Smooth muscle cell (in vitro differentiated cells): ENCODE measurements around the gene CTBP2. TPM values are rescaled to one million over a fixed set of nuclear protein-coding genes. Genes with fewer than 3 reads are reported as not detected.

Experiments
- DNase-seq: peaks from one replicate; lab custom pipeline; 2025; ENCODE audit not compliant: unreplicated experiment; lab: John Stamatoyannopoulos, UW
- H2AFZ ChIP-seq: fragments of 200-600 bp; sonication (generic); 2 replicates; pipeline ENCODE4 v1.6.0; 2016; ENCODE audit warnings: antibody characterized with exemption, low read depth, mild to moderate bottlenecking
- H3F3A ChIP-seq: fragments of 200-600 bp; sonication (generic); 2 replicates; pipeline ENCODE4 v1.6.0; 2017; ENCODE audit warnings: antibody characterized with exemption, low read depth
- H3K27ac ChIP-seq: fragments of 200-600 bp; sonication (generic); 2 replicates; pipeline ENCODE4 v1.5.1; 2016; ENCODE audit warnings: low read depth, mild to moderate bottlenecking
- H3K27me3 ChIP-seq: fragments of 200-600 bp; sonication (generic); 2 replicates; pipeline ENCODE4 v1.6.1; 2016; ENCODE audit warnings: low read depth, mild to moderate bottlenecking
- H3K36me3 ChIP-seq: fragments of 200-600 bp; sonication (generic); 2 replicates; pipeline ENCODE4 v1.5.1; 2016; ENCODE audit warnings: low read depth
- H3K4me1 ChIP-seq: fragments of 200-600 bp; sonication (generic); 2 replicates; pipeline ENCODE4 v1.5.1; 2016; ENCODE audit warnings: low read depth
- H3K4me2 ChIP-seq: fragments of 200-600 bp; sonication (generic); 2 replicates; pipeline ENCODE4 v1.6.0; 2016; ENCODE audit warnings: mild to moderate bottlenecking
- H3K4me3 ChIP-seq: fragments of 200-600 bp; sonication (generic); 2 replicates; pipeline ENCODE4 v1.5.1; 2016; ENCODE audit warnings: mild to moderate bottlenecking
- H3K79me2 ChIP-seq: fragments of 200-600 bp; sonication (generic); 2 replicates; pipeline ENCODE4 v1.6.0; 2016; ENCODE audit warnings: low read depth, mild to moderate bottlenecking
- H3K9ac ChIP-seq: fragments of 200-600 bp; sonication (generic); 2 replicates; pipeline ENCODE4 v1.6.0; 2016; ENCODE audit warnings: low read depth
- H3K9me3 ChIP-seq: fragments of 200-600 bp; sonication (generic); replicated peaks from 2 replicates; pipeline ENCODE4 v1.5.1; 2016; ENCODE audit warnings: low read depth
- H4K20me1 ChIP-seq: fragments of 200-600 bp; sonication (generic); 2 replicates; pipeline ENCODE4 v1.6.0; 2016; ENCODE audit warnings: low read depth
- WGBS: methylation state at CpG from one replicate; pipeline ENCODE4 v1.1.7; 2016; ENCODE audit warnings: low lambda C conversion rate; 5-methylcytosine and 5-hydroxymethylcytosine counted together
- polyA plus RNA-seq: library from polyadenylated mRNA; unstranded; fragments of >200 nt; fragmentation: Nextera tagmentation; extraction: Ambion mirVana; gene quantifications from 2 replicates; pipeline ENCODE4 v1.2.1, GENCODE V29; 2016
- total RNA-seq: library from RNA; depleted of rRNA; stranded (reverse); fragments of >200 nt; gene quantifications from 2 replicates; pipeline ENCODE4 v1.2.3, GENCODE V29; 2014
- TF ChIP-seq, protein P1 (sequence below): fragments of 200-600 bp; sonication (generic); IDR thresholded peaks from 2 replicates; pipeline ENCODE4 v1.5.1; 2017; ENCODE audit warnings: borderline replicate concordance, mild to moderate bottlenecking, antibody characterized with exemption; ENCODE audit not compliant: insufficient read depth, poor library complexity, severe bottlenecking

The CTBP2 gene
- total and polyA plus RNA-seq, 2 experiments from 2014 or later = 49.9 to 69.5 TPM

DNA sequence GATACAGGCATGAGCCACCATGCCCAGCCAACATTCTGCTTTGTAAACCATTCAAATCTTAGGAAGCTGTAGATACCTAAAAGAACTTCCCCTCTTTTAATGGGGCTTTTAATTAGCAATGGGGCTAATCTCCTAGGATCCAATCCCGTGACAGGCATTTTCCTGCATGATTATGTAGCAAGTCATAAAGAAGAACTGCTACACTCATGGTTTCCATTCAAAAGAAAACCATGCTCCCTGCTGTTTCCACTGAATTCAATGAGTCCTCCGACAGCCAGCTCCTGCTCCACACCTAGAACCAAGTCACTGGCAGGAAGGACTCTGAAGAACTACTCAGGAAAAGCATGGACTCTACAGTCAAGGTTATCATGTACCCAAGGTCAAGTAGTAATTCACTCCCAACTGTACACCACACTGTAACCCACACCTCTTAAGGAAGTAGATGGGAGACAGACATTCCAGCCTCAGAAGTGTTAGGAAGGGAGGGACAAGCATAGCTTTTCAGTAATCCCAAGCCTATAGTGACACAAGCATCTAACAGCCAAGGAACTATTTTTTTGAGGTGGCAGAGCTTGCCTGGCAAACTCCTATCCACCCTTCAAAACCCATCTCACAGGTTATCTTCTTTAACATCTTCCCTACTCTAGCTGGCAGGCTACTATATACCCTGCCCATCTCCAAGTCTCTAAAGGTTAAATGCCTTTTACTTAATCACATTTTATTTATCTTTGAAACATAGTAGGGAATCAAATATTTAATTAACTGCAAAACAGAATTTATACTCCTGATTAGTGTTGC is 47.5 kb downstream of the CTBP2 start:
- H3K79me2 ChIP-seq = peaks cover 100% of the 10 kb centered on the region
- no peak overlapping the region for H3K4me2 ChIP-seq

DNA sequence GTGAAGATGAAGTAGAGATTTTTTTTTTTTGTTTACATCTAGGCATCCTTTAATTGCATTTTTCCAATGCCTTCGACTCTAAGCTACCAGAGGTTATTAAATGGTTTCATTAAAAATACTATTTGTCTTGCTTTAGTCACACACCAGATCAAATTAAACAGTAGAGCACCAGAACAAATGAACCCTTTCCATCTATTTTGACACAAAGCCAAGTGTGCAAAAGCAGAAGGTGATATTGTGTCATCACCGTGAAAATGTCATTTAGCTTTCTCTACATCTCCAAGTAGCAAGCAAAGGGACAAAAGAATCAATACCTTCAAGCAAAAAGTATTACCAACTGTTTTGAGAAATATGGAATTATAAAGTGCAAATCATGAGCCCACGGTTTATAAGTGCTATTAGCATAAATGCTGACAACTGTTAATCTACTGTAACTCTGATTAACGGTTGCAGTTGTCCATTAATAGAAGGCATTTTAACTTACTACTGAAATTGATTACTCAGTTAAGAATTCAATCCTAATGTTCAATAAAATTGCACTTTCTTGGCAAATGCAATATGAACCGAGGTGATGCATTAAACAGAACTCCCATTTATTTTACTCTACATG is 49.1 kb downstream of the CTBP2 start:
- Histone ChIP-seq H3K36me3 (peaks cover 10% of the 10 kb centered on the region), H3K4me1 (no peaks in the 10 kb centered on the region), H4K20me1 (peaks cover 95% of the 10 kb centered on the region), H3F3A (no peaks in the 10 kb centered on the region), H2AFZ (no peak overlapping the region), H3K4me2 (no peak overlapping the region), H3K27me3 (no peaks in the 10 kb centered on the region), H3K9ac (no peak overlapping the region), H3K27ac (no peak overlapping the region), H3K79me2 (peaks cover 100% of the 10 kb centered on the region), H3K9me3 (no peaks in the 10 kb centered on the region), H3K4me3 (no peak overlapping the region)
- TF ChIP-seq, protein P1, sequence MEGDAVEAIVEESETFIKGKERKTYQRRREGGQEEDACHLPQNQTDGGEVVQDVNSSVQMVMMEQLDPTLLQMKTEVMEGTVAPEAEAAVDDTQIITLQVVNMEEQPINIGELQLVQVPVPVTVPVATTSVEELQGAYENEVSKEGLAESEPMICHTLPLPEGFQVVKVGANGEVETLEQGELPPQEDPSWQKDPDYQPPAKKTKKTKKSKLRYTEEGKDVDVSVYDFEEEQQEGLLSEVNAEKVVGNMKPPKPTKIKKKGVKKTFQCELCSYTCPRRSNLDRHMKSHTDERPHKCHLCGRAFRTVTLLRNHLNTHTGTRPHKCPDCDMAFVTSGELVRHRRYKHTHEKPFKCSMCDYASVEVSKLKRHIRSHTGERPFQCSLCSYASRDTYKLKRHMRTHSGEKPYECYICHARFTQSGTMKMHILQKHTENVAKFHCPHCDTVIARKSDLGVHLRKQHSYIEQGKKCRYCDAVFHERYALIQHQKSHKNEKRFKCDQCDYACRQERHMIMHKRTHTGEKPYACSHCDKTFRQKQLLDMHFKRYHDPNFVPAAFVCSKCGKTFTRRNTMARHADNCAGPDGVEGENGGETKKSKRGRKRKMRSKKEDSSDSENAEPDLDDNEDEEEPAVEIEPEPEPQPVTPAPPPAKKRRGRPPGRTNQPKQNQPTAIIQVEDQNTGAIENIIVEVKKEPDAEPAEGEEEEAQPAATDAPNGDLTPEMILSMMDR = no peak
- 95% methylated on average over 5 of the region's 5 CpGs for WGBS
- DNase-seq = no peak

More for the DNA sequence above, 47.5 kb downstream of the CTBP2 start:
- Histone ChIP-seq H3K36me3 (peaks cover 5% of the 10 kb centered on the region), H3K27ac (peak overlapping the region; percentile 17), H3K4me1 (no peaks in the 10 kb centered on the region), H2AFZ (no peak overlapping the region), H3K27me3 (no peaks in the 10 kb centered on the region), H3K9ac (no peak overlapping the region), H4K20me1 (peaks cover 95% of the 10 kb centered on the region), H3F3A (no peaks in the 10 kb centered on the region), H3K9me3 (no peaks in the 10 kb centered on the region), H3K4me3 (no peak overlapping the region)
- DNase-seq = no peak
- TF ChIP-seq, protein P1 = no peak
- 72% methylated on average over 2 of the region's 2 CpGs for WGBS

DNA sequence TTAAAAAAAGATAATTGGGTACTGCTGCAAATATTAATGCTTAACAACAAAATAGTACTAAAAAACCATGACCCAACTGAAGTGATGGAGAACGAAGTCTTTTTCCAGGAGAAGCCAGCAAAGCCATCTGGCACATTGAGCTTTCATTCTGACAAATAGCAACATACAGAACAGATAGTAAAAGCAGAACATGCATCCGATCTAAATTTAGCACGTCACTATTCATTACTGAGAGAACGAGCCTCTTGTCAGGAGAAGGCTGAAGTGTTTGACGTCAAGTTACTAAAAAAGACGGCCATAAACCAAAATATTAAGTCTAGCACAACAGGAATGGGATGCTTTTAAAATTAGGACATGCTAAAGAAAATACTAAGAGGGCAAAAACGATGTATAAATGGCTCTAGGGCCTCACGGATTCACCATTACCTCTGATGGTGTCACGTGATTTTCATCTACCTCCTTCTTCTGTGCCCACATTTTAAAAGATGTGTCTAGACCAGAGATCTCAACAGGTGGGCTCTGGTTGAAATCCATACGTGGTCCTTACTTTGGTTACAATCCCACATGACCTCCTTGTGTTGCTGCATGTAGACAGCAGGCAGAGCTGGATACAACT is 52.3 kb downstream of the CTBP2 start:
- no peak overlapping the region for H3K27ac ChIP-seq
- H4K20me1 ChIP-seq = peaks cover 95% of the 10 kb centered on the region
- no peaks in the 10 kb centered on the region for H3K27me3 ChIP-seq
- no peak overlapping the region for H3K4me3 ChIP-seq
- H3K79me2 ChIP-seq = peaks cover 100% of the 10 kb centered on the region
- no peak overlapping the region for H3K9ac ChIP-seq
- H3F3A ChIP-seq = peaks cover 6% of the 10 kb centered on the region
- no peak for DNase-seq
- TF ChIP-seq, protein P1 = no peak
- H2AFZ ChIP-seq = no peak overlapping the region
- H3K4me2 ChIP-seq = no peak overlapping the region
- no peaks in the 10 kb centered on the region for H3K4me1 ChIP-seq
- 98% methylated on average over 10 of the region's 10 CpGs for WGBS
- H3K36me3 ChIP-seq = peaks cover 10% of the 10 kb centered on the region
- no peaks in the 10 kb centered on the region for H3K9me3 ChIP-seq
